NCI-H226 (cell line): Measurements from ENCODE around the gene MSANTD1.

ENCODE experiments used
- DNase-seq: peaks from one replicate; pipeline ENCODE4 v3.0.0-alpha.2; 2015

MSANTD1 gene

GRCh38 chr4:3250438-3250955 lies 1.5 kb downstream of the MSANTD1 start:
- no peak for DNase-seq

- no peak for DNase-seq
Observed at GRCh38 chr4:3250956-3251690, 2.2 kb downstream of the MSANTD1 start.

- no peak for DNase-seq
Observed at GRCh38 chr4:3251691-3252479, 2.9 kb downstream of the MSANTD1 start.

GRCh38 chr4:3252480-3252828 lies 3.5 kb downstream of the MSANTD1 start:
- no peak for DNase-seq

GRCh38 chr4:3252831-3253641 lies 4.1 kb downstream of the MSANTD1 start:
- no peak for DNase-seq

- no peak for DNase-seq
Observed at GRCh38 chr4:3253808-3254207, 4.8 kb downstream of the MSANTD1 start.

- DNase-seq: no peak
Observed at GRCh38 chr4:3254302-3255131, 5.6 kb downstream of the MSANTD1 start.

- no peak for DNase-seq
Observed at GRCh38 chr4:3255611-3256186, 6.7 kb downstream of the MSANTD1 start.

- no peak for DNase-seq
Observed at GRCh38 chr4:3256230-3257102, 7.5 kb downstream of the MSANTD1 start.

GRCh38 chr4:3257103-3257555 lies 8.2 kb downstream of the MSANTD1 start:
- no peak for DNase-seq

GRCh38 chr4:3257556-3258482 lies 8.9 kb downstream of the MSANTD1 start:
- peak; percentile 47 for DNase-seq

- no peak for DNase-seq
Observed at GRCh38 chr4:3261411-3262207, 12.7 kb downstream of the MSANTD1 start.

GRCh38 chr4:3262208-3263052 lies 13.5 kb downstream of the MSANTD1 start:
- DNase-seq: no peak

- DNase-seq: no peak
Observed at GRCh38 chr4:3263053-3263875, 14.3 kb downstream of the MSANTD1 start.

- DNase-seq: no peak
Observed at GRCh38 chr4:3263876-3264193, 14.9 kb downstream of the MSANTD1 start.

GRCh38 chr4:3266076-3266475 lies 17.1 kb downstream of the MSANTD1 start:
- DNase-seq: no peak
